ENCODE data around the gene DFFA. TPM values are rescaled to one million over a fixed set of nuclear protein-coding genes. Genes with fewer than 3 reads are reported as not detected.

The DFFA gene
- total and polyA plus RNA-seq, 9 of the 15 experiments (the other 6 are each of a cell fraction or from before 2014, with no cell fraction given), result 39.6 to 74.8 (median 59.2) TPM

DNA sequence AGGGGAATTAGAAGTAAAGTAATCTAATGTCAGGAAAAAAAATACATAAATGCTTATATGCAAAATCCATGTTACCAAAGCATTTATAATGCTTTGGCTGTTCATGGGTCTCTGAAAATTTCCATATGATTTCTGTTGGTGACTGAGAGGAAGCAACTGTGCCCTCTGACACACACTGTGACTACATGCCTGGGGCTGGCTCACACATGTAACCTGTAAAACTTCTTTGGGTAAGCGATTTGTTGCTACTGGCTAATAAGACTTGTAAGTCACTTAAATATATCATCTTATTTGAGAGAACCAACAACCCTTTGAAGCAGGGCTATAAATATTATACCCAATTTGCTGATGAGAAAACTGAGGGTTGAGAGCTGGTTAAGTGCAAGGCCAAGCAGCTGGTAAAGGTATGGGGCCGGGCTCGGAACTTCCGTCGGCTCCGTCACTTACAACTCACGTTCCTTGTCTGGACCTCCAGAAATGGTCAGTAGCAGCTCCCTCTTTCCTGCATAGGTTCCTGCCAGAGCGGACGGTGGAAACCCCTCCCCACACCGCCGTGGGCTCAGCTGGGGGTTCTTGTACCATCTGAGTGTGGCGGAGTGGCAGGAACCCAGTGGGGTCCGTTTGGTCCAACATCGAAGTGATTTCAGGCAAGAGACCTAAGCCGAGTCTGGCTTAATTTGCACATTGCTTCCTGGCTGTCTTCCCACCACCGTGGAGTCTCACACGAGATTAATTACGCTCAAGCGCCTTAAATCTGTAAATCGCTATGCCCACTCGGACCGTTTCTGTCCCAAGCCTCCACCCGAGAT, 714 bp downstream of the DFFA start:
- H2AFZ ChIP-seq (ENCODE audit: low read depth, low read length), result peak overlapping the region; percentile 84
- ChIA-PET CTCF (ENCODE audit: low intra/inter-chr PET ratio) (no interaction called here), POLR2A (interaction anchor here (0.7 to 2.1 kb wide), 7 partner anchors 10 to 38 kb away, joined by 3 to 9 read pairs (median 5); no protein-coding TSS in a partner anchor)
- intact Hi-C loops (cut with micrococcal nuclease) (loop anchor here (5.0 kb wide), 1 partner anchor 94 kb away; no protein-coding TSS in a partner anchor), in situ Hi-C loops (cut with MboI) (no loop called here)
- TSS peak; percentile 75 for BruUV-seq (replicated peaks)
- no peaks in the 10 kb centered on the region for H3K9me1 ChIP-seq (ENCODE audit: control insufficient read depth, insufficient read depth, low read length)
- DNase-seq (ENCODE audit: extremely low read depth in 1 of 4, low spot score in 3 of 4), result peak in 2 of 4 experiments; percentile 27 to 47
- no peaks in the 10 kb centered on the region for H3K27me3 ChIP-seq (ENCODE audit: control insufficient read depth in 2 of 2, insufficient read depth in 2 of 2, low read length in 2 of 2)
- H3K4me3 ChIP-seq, result peak overlapping the region; percentile 59
- H3K79me2 ChIP-seq (ENCODE audit: control insufficient read depth, insufficient read depth, low read length), result peaks cover 40% of the 10 kb centered on the region
- H3K9ac ChIP-seq (ENCODE audit: insufficient read depth in 1 of 2, low read depth in 2 of 2, low read length in 2 of 2), result peak overlapping the region; percentile 82 to 98
- peaks cover 22 to 26% of the 10 kb centered on the region in 2 experiments; a peak in 4 of 5 replicates for H3K4me1 ChIP-seq (replicated peaks in 1 of 2; ENCODE audit: control insufficient read depth in 2 of 2, insufficient read depth in 2 of 2, low read length in 2 of 2)
- H3K9me3 ChIP-seq (replicated peaks; ENCODE audit: control insufficient read depth, insufficient read depth, low read depth, low read length), result no peaks in the 10 kb centered on the region
- ATAC-seq, result no peak
- peak overlapping the region; percentile 91 for H3K4me2 ChIP-seq (ENCODE audit: insufficient read depth, low read length)
- WGBS (ENCODE audit: insufficient coverage, low coverage, missing lambda C conversion rate), result under 1% methylated on average over 23 of the region's 23 CpGs
- no peaks in the 10 kb centered on the region for H4K20me1 ChIP-seq (replicated peaks; ENCODE audit: control insufficient read depth, insufficient read depth, low read length)
- H3K27ac ChIP-seq (ENCODE audit: extremely low read depth, low read depth, low read length), result peak overlapping the region; percentile 90
- FAIRE-seq, result no peak
- H3K36me3 ChIP-seq (ENCODE audit: control insufficient read depth, insufficient read depth, low read length), result peaks cover 40% of the 10 kb centered on the region
- TF ChIP-seq RHOXF2B (CRISPR knock-in tag; conservative IDR thresholded peaks at IDR 0.05) (no peak), SNAPC5 (CRISPR knock-in tag; IDR thresholded peaks at IDR 0.05) (no peak), E2F6 (IDR thresholded peaks at IDR 0.05; ENCODE audit: borderline replicate concordance in 1 of 2, extremely low read depth in 1 of 2, insufficient read depth in 1 of 2, insufficient read length in 1 of 2, low read depth in 1 of 2, low read length in 1 of 2, poor library complexity in 1 of 2, severe bottlenecking in 1 of 2) (no peak), ZNF146 (CRISPR knock-in tag; IDR thresholded peaks at IDR 0.05; ENCODE audit: unreplicated experiment) (no peak), SREBF2 (CRISPR knock-in tag; IDR thresholded peaks at IDR 0.05) (no peak), ZFX (CRISPR knock-in tag; IDR thresholded peaks at IDR 0.05) (no peak), CEBPG (CRISPR knock-in tag; IDR thresholded peaks at IDR 0.05) (no peak), CEBPG (tag; conservative IDR thresholded peaks at IDR 0.05 in 1 of 2, IDR thresholded peaks at IDR 0.05 in 1 of 2) (no peak), ZNF507 (tag; conservative IDR thresholded peaks at IDR 0.05) (no peak), HDAC2 (IDR thresholded peaks at IDR 0.05) (peak; percentile 78; the same call in 1 of the 2 replicates), ZNF316 (IDR thresholded peaks at IDR 0.05) (no peak)
- TF ChIP-seq, protein P1, sequence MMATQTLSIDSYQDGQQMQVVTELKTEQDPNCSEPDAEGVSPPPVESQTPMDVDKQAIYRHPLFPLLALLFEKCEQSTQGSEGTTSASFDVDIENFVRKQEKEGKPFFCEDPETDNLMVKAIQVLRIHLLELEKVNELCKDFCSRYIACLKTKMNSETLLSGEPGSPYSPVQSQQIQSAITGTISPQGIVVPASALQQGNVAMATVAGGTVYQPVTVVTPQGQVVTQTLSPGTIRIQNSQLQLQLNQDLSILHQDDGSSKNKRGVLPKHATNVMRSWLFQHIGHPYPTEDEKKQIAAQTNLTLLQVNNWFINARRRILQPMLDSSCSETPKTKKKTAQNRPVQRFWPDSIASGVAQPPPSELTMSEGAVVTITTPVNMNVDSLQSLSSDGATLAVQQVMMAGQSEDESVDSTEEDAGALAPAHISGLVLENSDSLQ (IDR thresholded peaks at IDR 0.05), result no peak

Measured in K562 (cell line).